H9 (cell line): ENCODE results near the gene TMEM238. TPM values are rescaled to one million over a fixed set of nuclear protein-coding genes. Genes with fewer than 3 reads are reported as not detected.

Source experiments
- DNase-seq: peaks from one replicate; pipeline ENCODE4 v3.0.0-alpha.2; 2017
- H2AFZ ChIP-seq: one replicate; pipeline ENCODE4 v1.6.1; 2013; ENCODE audit warnings: mild to moderate bottlenecking, low read length, control low read depth, moderate library complexity
- H2AK5ac ChIP-seq: 2 replicates; pipeline ENCODE4 v1.6.1; 2013; ENCODE audit warnings: low read length, control low read depth, mixed read lengths; ENCODE audit not compliant: insufficient read length
- H2BK120ac ChIP-seq: one replicate; pipeline ENCODE4 v1.6.1; 2013; ENCODE audit warnings: low read depth, mild to moderate bottlenecking, low read length, control low read depth, inconsistent platforms; ENCODE audit not compliant: poor library complexity, severe bottlenecking
- H2BK12ac ChIP-seq: 2 replicates; pipeline ENCODE4 v1.6.1; 2013; ENCODE audit warnings: low read length, control low read depth, mixed read lengths, low read depth; ENCODE audit not compliant: insufficient read length
- H2BK15ac ChIP-seq: 2 replicates; pipeline ENCODE4 v1.6.1; 2013; ENCODE audit warnings: low read depth, low read length, control low read depth
- H2BK20ac ChIP-seq: one replicate; pipeline ENCODE4 v1.6.1; 2013; ENCODE audit warnings: low read depth, mild to moderate bottlenecking, low read length, control low read depth, inconsistent platforms; ENCODE audit not compliant: poor library complexity, severe bottlenecking
- H2BK5ac ChIP-seq: 2 replicates; pipeline ENCODE4 v1.6.1; 2013; ENCODE audit warnings: low read length, control low read depth, mixed read lengths; ENCODE audit not compliant: insufficient read length
- H3K14ac ChIP-seq: 2 replicates; pipeline ENCODE4 v1.6.1; 2013; ENCODE audit warnings: low read length, control low read depth; ENCODE audit not compliant: insufficient read depth
- H3K18ac ChIP-seq: 2 replicates; pipeline ENCODE4 v1.6.1; 2013; ENCODE audit warnings: low read depth, mild to moderate bottlenecking, mixed read lengths, low read length, control low read depth; ENCODE audit not compliant: insufficient read length
- H3K23ac ChIP-seq: 2 replicates; pipeline ENCODE4 v1.6.1; 2013; ENCODE audit warnings: low read length, control low read depth, mixed read lengths, low read depth; ENCODE audit not compliant: insufficient read length
- H3K23me2 ChIP-seq: 2 replicates; pipeline ENCODE4 v1.6.1; 2013; ENCODE audit warnings: low read depth, mild to moderate bottlenecking, mixed read lengths, low read length, control low read depth; ENCODE audit not compliant: insufficient read length, poor library complexity, severe bottlenecking
- H3K27ac ChIP-seq: 2 replicates; pipeline ENCODE4 v1.5.1; 2013; ENCODE audit warnings: low read length, control low read depth, mixed read lengths, low read depth; ENCODE audit not compliant: insufficient read length
- H3K27me3 ChIP-seq: 2 replicates; pipeline ENCODE4 v1.6.1; 2013; ENCODE audit warnings: low read length, control low read depth, inconsistent platforms; ENCODE audit not compliant: insufficient read depth
- H3K4ac ChIP-seq: 2 replicates; pipeline ENCODE4 v1.6.1; 2013; ENCODE audit warnings: low read depth, mild to moderate bottlenecking, control low read depth, inconsistent platforms, low read length, moderate library complexity
- H3K4me1 ChIP-seq: 2 replicates; pipeline ENCODE4 v1.6.1; 2013; ENCODE audit warnings: low read length, control low read depth, inconsistent platforms; ENCODE audit not compliant: insufficient read depth
- H3K4me2 ChIP-seq: 2 replicates; pipeline ENCODE4 v1.6.1; 2013; ENCODE audit warnings: low read length, control low read depth, mixed read lengths; ENCODE audit not compliant: insufficient read length, insufficient read depth
- H3K56ac ChIP-seq: 2 replicates; pipeline ENCODE4 v1.6.1; 2013; ENCODE audit warnings: low read depth, mild to moderate bottlenecking, mixed read lengths, low read length, control low read depth; ENCODE audit not compliant: insufficient read length
- H3K79me1 ChIP-seq: 2 replicates; pipeline ENCODE4 v1.6.1; 2013; ENCODE audit warnings: low read depth, mild to moderate bottlenecking, moderate library complexity, low read length, control low read depth, inconsistent platforms; ENCODE audit not compliant: insufficient read depth, poor library complexity, severe bottlenecking
- H3K79me2 ChIP-seq: 2 replicates; pipeline ENCODE4 v1.6.1; 2013; ENCODE audit warnings: low read length, control low read depth, inconsistent platforms; ENCODE audit not compliant: insufficient read depth
- H3K9ac ChIP-seq: 2 replicates; pipeline ENCODE4 v1.6.1; 2013; ENCODE audit warnings: low read length, control low read depth, mixed read lengths; ENCODE audit not compliant: insufficient read length; ENCODE audit errors: extremely low read depth
- H3K9me3 ChIP-seq: one replicate; pipeline ENCODE4 v1.6.1; 2013; ENCODE audit warnings: low read depth, low read length, inconsistent platforms; ENCODE audit not compliant: control insufficient read depth
- H3T11ph ChIP-seq: one replicate; pipeline ENCODE4 v1.6.1; 2013; ENCODE audit warnings: mild to moderate bottlenecking, low read length, control low read depth, inconsistent platforms
- H4K20me1 ChIP-seq: one replicate; pipeline ENCODE4 v1.6.1; 2013; ENCODE audit not compliant: control insufficient read depth, insufficient read length, insufficient read depth
- H4K5ac ChIP-seq: 2 replicates; pipeline ENCODE4 v1.6.1; 2013; ENCODE audit warnings: low read depth, mild to moderate bottlenecking, mixed read lengths, low read length, control low read depth; ENCODE audit not compliant: insufficient read length
- H4K8ac ChIP-seq: replicated peaks from 2 replicates; pipeline ENCODE4 v1.6.1; 2013; ENCODE audit warnings: low read length, control low read depth, mixed read lengths, low read depth; ENCODE audit not compliant: insufficient read length
- H4K91ac ChIP-seq: 2 replicates; pipeline ENCODE4 v1.6.1; 2013; ENCODE audit warnings: low read depth, mild to moderate bottlenecking, moderate library complexity, mixed read lengths, low read length, control low read depth; ENCODE audit not compliant: insufficient read length
- H3K27ac Mint-ChIP-seq, 3 experiments: 2 replicates in 2 of 3; 3 replicates in 1 of 3; pipeline ENCODE4 v1.8.0; 2020 to 2021; ENCODE audit warnings: mixed read lengths in 3 of 3, mild to moderate bottlenecking in 1 of 3, moderate library complexity in 1 of 3
- H3K27me3 Mint-ChIP-seq: 2 replicates; pipeline ENCODE4 v1.8.0; 2021; ENCODE audit warnings: low read depth, mild to moderate bottlenecking, moderate library complexity, mixed read lengths
- H3K36me3 Mint-ChIP-seq, 3 experiments: 2 replicates in 2 of 3; 3 replicates in 1 of 3; pipeline ENCODE4 v1.8.0; 2020 to 2021; ENCODE audit warnings: low read depth in 3 of 3, mixed read lengths in 3 of 3; ENCODE audit not compliant: insufficient read depth in 1 of 3
- H3K4me1 Mint-ChIP-seq, 2 experiments: 2 replicates each; pipeline ENCODE4 v1.8.0; 2020; ENCODE audit warnings: mixed read lengths in 2 of 2
- H3K4me3 Mint-ChIP-seq, 2 experiments: 2 replicates in 1 of 2; 3 replicates in 1 of 2; pipeline ENCODE4 v1.8.0; 2020 to 2021; ENCODE audit warnings: mild to moderate bottlenecking in 2 of 2, mixed read lengths in 2 of 2, moderate library complexity in 1 of 2
- H3K9me3 Mint-ChIP-seq, 2 experiments: 2 replicates in 1 of 2; 3 replicates in 1 of 2; pipeline ENCODE4 v1.8.0; 2020; ENCODE audit warnings: mild to moderate bottlenecking in 2 of 2, mixed read lengths in 2 of 2, moderate library complexity in 1 of 2
- CTCF ChIP-seq: fragments of 200-600 bp; sonication (generic); conservative IDR thresholded peaks from 3 replicates; pipeline ENCODE4 v1.8.0; 2021; ENCODE audit warnings: antibody characterized with exemption, mild to moderate bottlenecking
- WGBS: extraction: QIAGEN DNeasy Blood & Tissue Kit; methylation state at CpG from one replicate; pipeline ENCODE4 v1.1.7; 2013; ENCODE audit warnings: missing lambda C conversion rate, low lambda C conversion rate, mixed read lengths; ENCODE audit not compliant: insufficient read length; ENCODE audit errors: extremely low coverage; 5-methylcytosine and 5-hydroxymethylcytosine counted together
- total RNA-seq: library from RNA; stranded (reverse); gene quantifications from 2 replicates; pipeline ENCODE4 v1.2.1, GENCODE V29; 2021

The TMEM238 gene
- total RNA-seq, 1 experiment from 2014 or later: 4.8 TPM

DNA sequence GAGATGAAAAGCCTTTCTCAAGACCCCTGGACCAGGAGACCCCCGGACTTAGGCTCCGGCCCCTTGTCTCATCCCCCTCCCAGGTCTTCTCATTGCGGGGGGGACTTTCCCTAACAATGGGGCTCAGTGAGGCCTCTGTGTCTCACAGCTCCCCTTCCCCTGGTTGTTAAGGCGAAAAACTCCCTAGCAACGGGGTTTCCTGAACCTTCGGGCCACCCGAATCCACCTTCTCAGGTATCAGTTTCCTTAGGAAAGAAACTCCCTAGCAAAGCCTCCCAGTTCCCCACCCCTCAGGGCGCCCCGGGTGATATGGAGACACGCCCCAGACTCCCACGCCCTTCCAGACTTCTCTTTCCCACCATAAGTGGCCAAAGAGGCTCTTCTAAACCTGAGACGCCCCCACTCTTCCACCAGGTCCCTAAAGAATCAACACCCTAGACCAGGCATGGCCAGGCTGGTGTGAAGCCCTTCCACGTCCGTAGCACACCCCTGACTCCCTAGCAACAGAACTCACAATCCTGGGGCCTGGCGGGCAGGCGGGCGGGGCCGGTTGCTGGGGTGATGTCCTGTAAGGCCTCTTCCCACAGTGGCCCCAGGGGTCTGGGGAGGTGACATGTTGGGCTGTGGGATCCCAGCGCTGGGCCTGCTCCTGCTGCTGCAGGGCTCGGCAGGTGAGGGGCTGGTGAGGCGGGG is 7.7 kb downstream of the TMEM238 start, which contains the start of gene TMEM190:
Gene TMEM190 (plus strand): TSS at position 586 of the 693 bp plus-strand sequence. CDS start 28 bp downstream, at position 614.
- Histone ChIP-seq H2AK5ac (no peak within 1 kb of the TSS), H3K4ac (no peak within 1 kb of the TSS), H3K4me1 (no peaks in the 10 kb centered on the region; the same call in 1 of the 2 replicates), H3K79me1 (no peaks in the 10 kb centered on the region), H2BK5ac (no peak within 1 kb of the TSS), H3K9me3 (no peaks in the 10 kb centered on the region), H3K23me2 (peaks cover 7% of the 10 kb centered on the region), H3T11ph (no peak within 1 kb of the TSS), H4K8ac (no peak within 1 kb of the TSS), H2AFZ (no peak within 1 kb of the TSS), H3K14ac (peak within 1 kb of the TSS; percentile 75), H4K5ac (no peak within 1 kb of the TSS), H2BK15ac (no peak within 1 kb of the TSS), H3K79me2 (no peaks in the 10 kb centered on the region), H2BK20ac (no peak within 1 kb of the TSS), H3K27me3 (no peaks in the 10 kb centered on the region; the same call in 1 of the 2 replicates), H3K4me2 (peak within 1 kb of the TSS; percentile 50), H3K18ac (peak within 1 kb of the TSS; percentile 84), H2BK120ac (no peak within 1 kb of the TSS), H4K91ac (no peak within 1 kb of the TSS), H2BK12ac (no peak within 1 kb of the TSS), H3K9ac (no peak within 1 kb of the TSS), H3K23ac (no peak within 1 kb of the TSS), H3K27ac (no peak within 1 kb of the TSS), H4K20me1 (no peaks in the 10 kb centered on the region), H3K56ac (no peak within 1 kb of the TSS)
- peaks cover 0 to 4% (median under 1%) of the 10 kb centered on the region in 3 experiments; a peak in 4 of 7 replicates for H3K36me3 Mint-ChIP-seq
- TF ChIP-seq CTCF: no peak
- peak; percentile 71 for DNase-seq
- peak within 1 kb of the TSS in 2 of 3 experiments; percentile 82 to 90; a peak in 4 of 7 replicates for H3K27ac Mint-ChIP-seq
- H3K4me1 Mint-ChIP-seq: peaks cover 38 to 54% of the 10 kb centered on the region in 2 experiments
- peak within 1 kb of the TSS; percentile 61 to 62 for H3K4me3 Mint-ChIP-seq
- no CpG with 5 or more reads among the region's 21 CpGs for WGBS
- H3K9me3 Mint-ChIP-seq: no peaks in the 10 kb centered on the region
- peaks cover 69% of the 10 kb centered on the region for H3K27me3 Mint-ChIP-seq
